Neural crest cell (in vitro differentiated cells): Measurements from ENCODE around the gene TPRKB. TPM values are rescaled to one million over a fixed set of nuclear protein-coding genes. Genes with fewer than 3 reads are reported as not detected.
"Not testable (repeated sequence)": the region's sequence is repeated elsewhere in the genome, so short reads cannot be mapped to it uniquely, and the experiment has no call there.

Source experiments
- DNase-seq: peaks from one replicate; pipeline ENCODE4 v3.0.0; 2021; ENCODE audit warnings: low read depth, mixed read lengths, low spot score
- H3K27ac Mint-ChIP-seq: one replicate; pipeline ENCODE4 v1.8.0; 2021; ENCODE audit warnings: mild to moderate bottlenecking, mixed read lengths; ENCODE audit not compliant: unreplicated experiment
- H3K27me3 Mint-ChIP-seq: 2 replicates; pipeline ENCODE4 v1.8.0; 2021; ENCODE audit warnings: low read depth, mild to moderate bottlenecking, mixed read lengths
- H3K36me3 Mint-ChIP-seq: 2 replicates; pipeline ENCODE4 v1.8.0; 2021; ENCODE audit warnings: low read depth, mild to moderate bottlenecking, mixed read lengths
- H3K4me1 Mint-ChIP-seq: 2 replicates; pipeline ENCODE4 v1.8.0; 2021; ENCODE audit warnings: mixed read lengths
- H3K4me3 Mint-ChIP-seq: one replicate; pipeline ENCODE4 v1.8.0; 2021; ENCODE audit warnings: mild to moderate bottlenecking, mixed read lengths
- H3K9me3 Mint-ChIP-seq: 2 replicates; pipeline ENCODE4 v1.8.0; 2021; ENCODE audit warnings: mixed read lengths
- total RNA-seq: library from RNA; stranded (reverse); gene quantifications from 2 replicates; pipeline ENCODE4 v1.2.1, GENCODE V29; 2021
- TF ChIP-seq, protein P1 (sequence below): fragments of 200-600 bp; sonication (generic); conservative IDR thresholded peaks from 2 replicates; pipeline ENCODE4 v1.5.0; 2021; ENCODE audit warnings: antibody characterized with exemption, mild to moderate bottlenecking

The TPRKB gene
- total RNA-seq, 1 donor from 2014 or later: 44.2 TPM

DNA sequence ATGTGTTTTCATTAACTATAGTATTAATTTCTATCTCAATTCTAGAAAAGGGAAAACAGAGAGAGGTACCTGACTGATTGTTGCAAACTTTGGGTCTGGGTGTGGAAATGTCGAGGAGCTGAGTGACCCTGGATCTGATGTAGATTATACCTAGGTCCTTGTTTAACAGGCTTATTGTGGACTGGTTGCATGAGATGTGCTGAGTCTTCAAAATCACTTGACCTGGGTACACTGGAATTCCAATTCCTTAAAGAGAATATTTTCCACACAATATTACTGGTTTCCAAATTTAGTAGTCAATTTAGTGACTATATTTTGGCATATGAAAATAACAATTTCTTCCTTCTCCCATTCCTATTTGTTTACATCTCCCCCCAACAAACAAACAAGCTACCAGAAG lies 29.2 kb upstream of the TPRKB start:
- H3K4me3 Mint-ChIP-seq: no peak overlapping the region
- H3K9me3 Mint-ChIP-seq: no peaks in the 10 kb centered on the region
- no peak overlapping the region for H3K27ac Mint-ChIP-seq
- TF ChIP-seq, protein P1, sequence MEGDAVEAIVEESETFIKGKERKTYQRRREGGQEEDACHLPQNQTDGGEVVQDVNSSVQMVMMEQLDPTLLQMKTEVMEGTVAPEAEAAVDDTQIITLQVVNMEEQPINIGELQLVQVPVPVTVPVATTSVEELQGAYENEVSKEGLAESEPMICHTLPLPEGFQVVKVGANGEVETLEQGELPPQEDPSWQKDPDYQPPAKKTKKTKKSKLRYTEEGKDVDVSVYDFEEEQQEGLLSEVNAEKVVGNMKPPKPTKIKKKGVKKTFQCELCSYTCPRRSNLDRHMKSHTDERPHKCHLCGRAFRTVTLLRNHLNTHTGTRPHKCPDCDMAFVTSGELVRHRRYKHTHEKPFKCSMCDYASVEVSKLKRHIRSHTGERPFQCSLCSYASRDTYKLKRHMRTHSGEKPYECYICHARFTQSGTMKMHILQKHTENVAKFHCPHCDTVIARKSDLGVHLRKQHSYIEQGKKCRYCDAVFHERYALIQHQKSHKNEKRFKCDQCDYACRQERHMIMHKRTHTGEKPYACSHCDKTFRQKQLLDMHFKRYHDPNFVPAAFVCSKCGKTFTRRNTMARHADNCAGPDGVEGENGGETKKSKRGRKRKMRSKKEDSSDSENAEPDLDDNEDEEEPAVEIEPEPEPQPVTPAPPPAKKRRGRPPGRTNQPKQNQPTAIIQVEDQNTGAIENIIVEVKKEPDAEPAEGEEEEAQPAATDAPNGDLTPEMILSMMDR: no peak
- H3K4me1 Mint-ChIP-seq: no peaks in the 10 kb centered on the region
- no peak for DNase-seq
- H3K36me3 Mint-ChIP-seq: peaks cover 15% of the 10 kb centered on the region
- H3K27me3 Mint-ChIP-seq: no peaks in the 10 kb centered on the region

DNA sequence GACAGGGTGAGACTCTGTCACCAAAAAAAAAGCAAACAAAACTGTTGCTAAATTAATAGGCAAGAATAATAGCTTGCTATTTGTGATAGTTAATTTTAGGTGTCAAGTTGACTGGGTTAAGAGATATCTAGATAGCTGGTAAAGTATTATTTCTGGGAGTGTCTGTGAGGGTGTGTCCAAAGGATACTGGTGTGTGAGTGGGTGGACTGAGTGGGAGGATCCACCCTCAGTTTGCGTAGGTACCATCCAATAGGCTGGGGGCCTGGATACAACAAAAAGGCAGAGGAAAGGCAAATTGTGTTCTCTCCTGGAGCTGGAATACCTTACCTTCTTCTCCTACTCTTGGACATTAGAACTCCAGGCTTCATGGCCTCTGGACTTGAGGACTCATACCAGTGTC lies 27.8 kb upstream of the TPRKB start:
- no peaks in the 10 kb centered on the region for H3K9me3 Mint-ChIP-seq
- DNase-seq: no peak
- peaks cover 13% of the 10 kb centered on the region for H3K36me3 Mint-ChIP-seq
- TF ChIP-seq, protein P1: no peak
- no peaks in the 10 kb centered on the region for H3K4me1 Mint-ChIP-seq
- H3K27ac Mint-ChIP-seq: no peak overlapping the region
- no peaks in the 10 kb centered on the region for H3K27me3 Mint-ChIP-seq
- H3K4me3 Mint-ChIP-seq: no peak overlapping the region

DNA sequence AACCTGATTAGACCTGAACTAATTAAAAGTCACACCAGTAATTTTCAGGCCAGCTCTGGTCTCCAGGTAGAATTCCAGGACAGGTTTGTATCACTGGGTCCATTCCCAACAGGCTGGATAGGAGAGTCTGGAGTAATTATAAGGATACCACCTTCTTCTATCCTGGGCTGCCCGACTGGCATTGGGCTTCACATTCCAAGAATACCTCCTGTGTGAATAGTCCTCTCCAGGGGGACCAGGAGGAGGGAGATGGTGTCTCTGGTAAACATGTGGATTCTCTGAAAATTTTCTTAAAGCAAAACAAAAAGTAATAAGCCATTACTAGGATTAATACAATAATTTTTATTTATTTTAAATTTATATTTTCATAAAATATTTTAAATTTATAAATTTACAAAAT lies 25.4 kb upstream of the TPRKB start:
- TF ChIP-seq, protein P1: no peak
- Mint-ChIP-seq H3K27me3 (no peaks in the 10 kb centered on the region), H3K9me3 (no peaks in the 10 kb centered on the region), H3K27ac (no peak overlapping the region), H3K36me3 (peaks cover 9% of the 10 kb centered on the region), H3K4me3 (no peak overlapping the region), H3K4me1 (no peaks in the 10 kb centered on the region)
- no peak for DNase-seq

DNA sequence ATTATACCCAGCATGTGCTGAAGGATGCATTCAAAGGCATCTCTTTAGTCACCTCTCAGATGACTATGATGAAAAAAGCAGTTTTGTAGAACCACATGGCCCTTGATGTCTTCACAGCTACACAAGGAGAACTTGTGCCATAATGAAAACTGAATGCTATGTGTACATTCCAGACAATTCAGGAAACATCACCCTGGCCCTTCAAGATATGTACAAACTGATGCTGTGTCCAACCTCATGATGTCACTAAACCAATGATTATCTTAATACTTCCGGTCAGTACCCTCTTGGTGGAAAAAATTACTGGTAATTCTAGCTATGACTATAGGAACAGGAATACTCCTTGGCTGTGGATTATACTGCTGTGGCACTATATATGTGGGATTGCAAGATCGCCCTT lies 22.8 kb upstream of the TPRKB start:
- peaks cover 14% of the 10 kb centered on the region for H3K36me3 Mint-ChIP-seq
- H3K4me3 Mint-ChIP-seq: no peak overlapping the region
- H3K9me3 Mint-ChIP-seq: no peaks in the 10 kb centered on the region
- H3K27me3 Mint-ChIP-seq: no peaks in the 10 kb centered on the region
- DNase-seq: no peak
- H3K27ac Mint-ChIP-seq: no peak overlapping the region
- TF ChIP-seq, protein P1: no peak
- no peaks in the 10 kb centered on the region for H3K4me1 Mint-ChIP-seq

DNA sequence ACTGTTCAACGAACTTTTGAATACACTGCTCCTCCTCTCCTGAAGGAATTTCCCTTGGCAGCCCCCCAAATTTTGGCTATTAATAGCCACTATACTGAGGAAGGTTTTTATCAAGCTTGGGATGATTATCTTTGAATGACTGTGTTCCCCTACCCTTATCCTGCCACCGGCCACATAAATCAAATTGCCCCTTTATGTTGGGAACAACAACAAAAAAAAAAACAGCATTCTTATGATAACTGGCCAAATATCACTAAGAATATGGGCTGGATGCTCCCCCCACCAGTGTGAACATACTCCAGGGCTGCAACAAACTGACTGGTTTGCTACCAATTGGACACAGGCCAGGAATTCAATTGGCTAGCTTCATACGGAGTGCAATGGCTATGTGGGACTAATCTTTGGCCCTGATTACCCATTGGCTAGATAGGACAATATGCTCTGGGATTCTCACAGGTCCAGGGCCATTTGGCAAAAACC lies 22.2 kb upstream of the TPRKB start:
- no peaks in the 10 kb centered on the region for H3K27me3 Mint-ChIP-seq
- no peak overlapping the region for H3K27ac Mint-ChIP-seq
- DNase-seq: no peak
- no peak overlapping the region for H3K4me3 Mint-ChIP-seq
- TF ChIP-seq, protein P1: no peak
- H3K9me3 Mint-ChIP-seq: peaks cover 3% of the 10 kb centered on the region
- no peaks in the 10 kb centered on the region for H3K4me1 Mint-ChIP-seq
- H3K36me3 Mint-ChIP-seq: peaks cover 19% of the 10 kb centered on the region

DNA sequence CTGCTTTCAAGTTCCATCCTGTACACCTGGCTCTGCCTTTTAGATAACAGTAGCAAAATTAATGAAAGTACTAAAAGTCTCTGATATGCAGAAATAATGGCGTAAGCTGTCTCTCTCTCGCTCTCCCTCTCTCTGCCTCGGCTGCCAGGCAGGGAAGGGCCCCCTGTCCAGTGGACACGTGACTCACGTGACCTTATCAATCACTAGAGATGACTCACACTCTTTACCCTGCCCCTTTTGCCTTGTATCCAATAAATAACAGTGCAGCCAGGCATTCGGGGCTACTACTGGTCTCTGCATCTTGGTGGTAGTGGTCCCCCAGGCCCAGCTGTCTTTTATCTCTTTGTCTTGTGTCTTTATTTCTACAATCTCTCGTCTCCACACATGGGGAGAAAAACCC lies 17.2 kb upstream of the TPRKB start:
- H3K36me3 Mint-ChIP-seq: peaks cover 34% of the 10 kb centered on the region
- DNase-seq, H3K27me3 Mint-ChIP-seq, H3K4me1 Mint-ChIP-seq, H3K4me3 Mint-ChIP-seq, H3K9me3 Mint-ChIP-seq, H3K27ac Mint-ChIP-seq: not testable (repeated sequence)
